Nucleus accumbens (tissue), 56 donors: ENCODE measurements around the gene HNRNPA1.
"Not testable (repeated sequence)": the region's sequence is repeated elsewhere in the genome, so short reads cannot be mapped to it uniquely, and the experiment has no call there.

Experiments used
- DNase-seq, 56 donors: peaks; one replicate each; lab custom pipeline; 2025; lab: John Stamatoyannopoulos, UW

Gene HNRNPA1

DNA sequence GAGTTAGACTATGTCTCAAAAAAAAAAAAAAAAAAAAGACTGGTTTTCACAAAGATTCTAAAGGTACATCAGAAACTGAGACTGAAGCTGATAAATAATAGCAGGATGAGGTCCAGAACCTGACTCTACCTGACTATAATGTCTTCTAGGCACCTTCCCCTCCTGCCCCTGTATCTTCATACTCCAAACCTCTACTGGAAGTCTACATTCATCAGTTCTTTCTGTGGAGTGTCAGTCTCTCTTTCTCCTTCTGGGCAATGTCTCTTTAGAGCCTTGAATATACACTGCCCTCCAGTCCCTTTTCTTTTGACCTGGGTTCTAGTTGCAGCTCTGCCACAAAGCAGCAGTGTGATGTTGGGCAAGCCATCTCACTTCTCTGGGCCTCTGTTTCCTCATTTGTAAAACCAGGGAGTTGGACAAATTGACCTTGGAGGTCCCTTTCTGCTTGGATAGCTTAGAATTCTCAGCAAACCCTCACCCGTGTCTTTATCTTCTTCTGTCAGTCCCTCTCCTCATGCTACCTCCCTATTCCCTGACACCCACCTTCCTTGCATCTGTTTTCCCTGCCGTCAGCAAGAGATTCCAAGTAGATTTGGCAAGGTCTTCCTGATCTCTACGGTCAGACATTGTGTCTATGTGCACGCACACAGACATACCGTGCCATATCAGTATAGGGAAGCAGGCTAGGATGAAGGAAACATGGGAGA, 16.0 kb downstream of the HNRNPA1 start:
- no peak for DNase-seq

DNA sequence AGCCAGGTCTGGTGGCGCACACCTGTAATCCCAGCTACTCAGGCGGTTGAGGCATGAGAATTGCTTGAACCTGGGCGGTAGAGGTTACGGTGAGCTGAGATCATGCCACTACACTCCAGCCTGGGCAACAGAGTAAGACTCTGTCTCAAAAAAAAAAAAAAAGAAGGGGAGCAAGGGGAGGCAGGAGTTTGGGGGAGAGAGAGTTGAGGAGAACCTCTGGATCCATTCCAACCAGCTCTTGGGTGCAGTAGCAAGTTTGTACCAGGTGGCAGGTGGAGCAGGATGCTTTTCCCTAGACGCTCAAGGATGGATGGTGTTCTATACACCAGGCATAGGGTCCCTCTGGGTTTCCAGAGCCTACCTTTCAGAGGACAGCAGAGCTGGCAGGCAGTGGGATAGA, 18.4 kb downstream of the HNRNPA1 start:
- no peak for DNase-seq

DNA sequence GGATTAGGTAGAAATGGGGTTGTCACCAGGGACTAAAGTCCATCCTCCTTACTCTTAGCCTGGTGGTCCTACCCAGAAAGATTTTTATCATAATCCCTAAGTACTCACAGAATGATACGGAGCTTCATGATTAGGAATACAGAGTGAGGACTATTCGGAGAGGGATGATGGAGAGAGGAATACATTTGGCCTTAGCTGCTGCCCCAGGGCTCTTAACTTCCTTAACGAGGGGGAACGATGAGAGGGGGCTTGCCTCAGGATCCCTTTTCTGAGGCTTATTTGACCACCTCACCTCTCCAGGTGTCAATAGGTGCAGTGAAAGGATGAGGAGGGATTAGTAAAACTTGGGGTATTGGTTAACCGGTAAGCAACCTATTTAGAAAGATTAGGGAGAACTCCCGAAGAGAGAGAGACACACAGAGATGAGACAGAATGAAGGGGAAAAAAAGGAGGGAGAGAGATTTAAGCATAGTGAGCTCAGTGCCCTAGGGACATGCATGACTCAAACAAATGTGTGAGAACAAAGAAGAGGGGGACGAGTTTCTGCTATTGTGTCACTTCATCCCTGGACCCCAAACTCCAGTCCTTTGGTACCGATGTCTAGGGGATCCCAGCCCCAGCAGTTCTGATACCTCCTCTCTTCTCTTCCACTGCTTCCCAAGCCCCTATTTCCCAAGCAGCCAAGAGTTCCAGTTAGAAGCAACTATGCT, 19.1 kb downstream of the HNRNPA1 start:
- no peak for DNase-seq

DNA sequence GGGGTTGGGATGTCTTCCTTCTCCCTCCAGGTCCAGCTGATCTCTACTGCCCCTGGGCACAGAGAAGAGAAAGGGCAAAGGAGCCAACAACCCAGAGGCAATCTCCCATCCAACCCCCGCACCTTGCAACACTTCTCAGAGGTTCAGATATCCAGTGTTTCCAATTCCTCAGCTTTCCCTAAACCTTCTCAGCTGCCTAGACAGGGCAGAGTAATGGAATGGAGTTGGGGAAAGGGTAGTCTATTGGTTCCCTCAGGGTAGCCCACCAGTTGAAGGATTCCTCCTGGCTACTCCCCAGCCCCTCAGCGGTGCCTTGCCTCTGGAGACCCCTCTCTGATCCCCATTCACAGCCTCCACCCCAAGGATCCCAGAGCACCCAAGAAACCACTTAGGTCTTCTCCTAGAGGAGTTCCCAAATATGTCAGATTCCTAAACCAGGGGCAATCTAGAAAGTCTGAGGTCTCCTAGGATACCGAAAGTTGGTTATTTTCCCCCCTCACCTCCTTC, 19.8 kb downstream of the HNRNPA1 start:
- no peak for DNase-seq

DNA sequence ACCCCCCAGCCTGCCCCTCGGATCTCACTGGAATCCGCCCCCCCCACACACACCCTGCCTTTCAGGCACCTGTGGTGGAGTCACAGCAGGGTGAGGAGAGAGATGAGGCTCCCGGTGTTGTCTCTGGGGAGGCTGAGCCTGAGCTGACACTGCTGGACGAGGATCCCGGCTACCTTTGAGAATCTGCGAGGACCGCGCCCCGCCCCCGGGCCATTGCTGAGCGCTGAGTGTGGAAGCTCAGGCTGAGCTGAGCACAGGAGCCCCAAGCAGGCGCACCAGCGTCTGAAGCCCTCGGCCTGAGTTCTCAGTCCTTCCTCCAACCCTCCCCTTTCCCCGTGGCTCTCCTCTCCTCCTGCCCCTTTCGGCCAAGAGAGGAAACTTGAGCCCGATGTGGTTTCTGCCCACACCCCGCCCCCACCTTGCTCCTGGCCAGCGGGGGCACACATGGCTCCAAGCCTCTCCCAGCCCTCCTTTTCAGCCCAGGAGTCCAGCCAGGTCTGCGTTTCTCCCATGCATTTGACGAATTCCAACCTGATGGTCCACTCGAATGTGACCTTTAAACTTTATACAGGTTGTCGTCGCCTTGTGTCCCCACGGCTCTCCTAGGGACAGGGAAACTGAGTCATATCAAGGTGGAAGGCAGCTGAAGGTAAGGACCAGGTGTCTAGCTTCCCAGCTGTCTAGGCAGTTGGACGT, 20.4 kb downstream of the HNRNPA1 start, which contains the start of gene NFE2:
TSS of gene NFE2 (minus strand) at position 284 of the 696 bp plus-strand sequence. CDS start 5,767 bp downstream, outside the sequence.
- DNase-seq, result peak in 9 of 56 donors; percentile 3 to 24 (median 14)

DNA sequence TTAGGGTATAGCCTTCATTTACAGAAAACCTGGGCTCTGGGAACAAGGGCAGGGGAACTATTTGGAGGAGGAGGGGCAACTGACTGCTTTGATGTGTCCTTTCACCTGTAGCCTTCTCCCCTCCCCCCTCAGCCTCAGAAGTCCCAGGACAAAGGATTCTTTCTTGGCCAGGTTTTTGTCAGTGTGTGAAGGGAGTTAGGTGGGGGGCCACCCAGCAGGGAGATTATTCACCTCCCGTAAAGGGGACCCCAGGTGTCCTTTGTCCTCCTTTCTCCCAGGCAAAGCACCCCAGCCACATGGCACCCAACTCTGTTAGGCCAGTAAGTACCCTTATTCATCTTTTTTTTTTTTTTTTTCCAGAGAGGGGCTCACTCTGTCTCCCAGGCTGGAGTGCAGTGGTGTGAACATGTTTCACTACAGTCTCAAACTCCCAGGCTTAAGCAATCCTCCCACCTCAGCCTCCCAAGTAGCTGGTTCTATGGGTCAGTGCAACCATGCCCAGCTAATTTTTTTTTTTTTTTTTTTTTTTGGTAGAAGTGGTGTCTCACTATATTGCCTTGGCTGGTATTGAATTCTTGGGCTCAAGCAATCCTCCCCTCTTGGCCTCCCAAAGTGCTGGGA, 21.0 kb downstream of the HNRNPA1 start:
- no peak for DNase-seq

DNA sequence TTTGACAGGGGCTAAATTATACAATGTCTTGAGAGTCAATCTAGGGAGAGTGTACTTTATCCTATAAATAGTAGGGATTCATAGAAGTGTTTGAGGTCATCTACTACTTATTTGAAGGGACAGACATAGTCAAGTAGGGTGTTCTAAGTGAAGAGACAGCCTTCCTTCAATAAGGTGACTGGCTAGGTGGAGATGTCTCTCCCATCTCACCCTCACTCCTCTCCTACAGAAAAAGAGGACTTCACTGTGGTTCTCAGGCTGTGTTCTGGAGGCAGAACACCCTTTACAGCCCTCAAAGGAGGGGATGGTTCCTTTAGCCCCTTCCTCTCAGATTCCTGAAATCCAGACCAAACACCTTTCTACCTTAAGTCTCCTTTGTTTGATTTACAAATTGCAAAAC, 23.1 kb downstream of the HNRNPA1 start:
- DNase-seq, result no peak

DNA sequence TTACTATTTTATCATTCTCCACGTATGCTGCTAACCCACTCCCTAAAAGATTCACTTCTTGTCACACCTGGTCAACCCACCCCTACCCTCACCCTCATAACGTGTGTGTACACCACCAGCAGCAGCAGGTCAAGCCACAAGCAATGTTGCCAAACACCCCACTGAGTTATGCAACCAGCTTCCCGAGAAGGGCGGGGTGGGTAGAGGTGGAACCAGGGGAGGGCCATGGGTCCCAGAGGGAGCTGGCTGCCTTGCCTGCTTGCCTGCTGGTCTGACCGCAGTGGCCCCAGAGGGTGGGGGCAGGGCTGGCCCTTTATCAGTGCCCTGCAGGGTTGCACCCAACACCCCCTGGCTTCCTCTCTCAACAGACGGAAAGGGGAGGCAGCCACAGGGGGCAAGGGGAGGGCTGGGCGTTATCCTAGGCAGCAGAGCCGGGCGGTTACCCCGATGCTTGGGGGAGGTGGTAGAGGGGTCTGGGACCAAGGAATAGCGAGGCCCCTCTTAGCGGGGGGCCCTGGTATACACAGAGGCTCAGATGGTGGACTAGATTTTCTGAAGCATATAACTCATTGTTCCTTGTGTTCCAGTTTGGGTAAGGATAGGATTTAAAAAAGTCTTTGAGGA, 23.8 kb downstream of the HNRNPA1 start:
- peak in 3 of 56 donors; percentile 9 to 49 (median 27) for DNase-seq

DNA sequence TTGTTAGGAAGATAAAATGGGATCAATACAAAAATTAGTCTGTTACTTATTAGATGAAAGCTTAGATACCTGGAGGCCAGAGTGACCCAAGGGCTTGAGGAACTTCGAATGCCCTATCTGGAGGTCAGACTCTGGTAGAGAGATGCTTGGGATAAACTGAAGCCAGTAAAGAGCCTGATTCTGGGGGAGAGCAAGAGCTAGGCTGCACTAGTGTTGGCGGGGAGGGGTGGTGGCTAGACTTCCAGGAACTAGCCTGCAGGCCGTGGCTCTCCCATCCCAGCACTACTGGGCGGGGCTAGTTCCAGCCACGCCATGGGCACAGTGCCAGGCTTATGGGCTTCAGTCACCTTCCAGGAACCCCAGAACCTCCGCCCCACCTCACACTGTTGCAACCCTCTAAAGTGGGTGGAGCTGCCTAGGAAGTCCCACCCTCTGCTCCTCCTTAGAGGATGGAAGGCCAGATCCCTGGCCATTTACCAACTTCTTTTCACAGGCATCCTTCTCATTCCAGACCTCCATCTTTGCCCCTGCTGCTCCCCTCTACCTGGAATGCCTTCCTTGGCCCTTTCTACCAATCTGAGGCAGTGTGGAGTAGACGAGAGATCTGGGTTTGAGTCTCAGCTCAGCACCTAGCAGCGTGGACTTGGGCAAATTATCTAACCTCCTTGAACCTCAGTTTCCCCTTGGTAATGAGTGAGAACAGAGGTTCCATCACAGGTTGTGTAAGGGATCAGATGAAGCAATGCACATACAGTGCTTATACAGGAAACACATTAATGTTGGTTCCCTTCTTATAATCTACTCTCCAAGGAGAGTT, 26.6 kb downstream of the HNRNPA1 start:
- DNase-seq, result no peak

DNA sequence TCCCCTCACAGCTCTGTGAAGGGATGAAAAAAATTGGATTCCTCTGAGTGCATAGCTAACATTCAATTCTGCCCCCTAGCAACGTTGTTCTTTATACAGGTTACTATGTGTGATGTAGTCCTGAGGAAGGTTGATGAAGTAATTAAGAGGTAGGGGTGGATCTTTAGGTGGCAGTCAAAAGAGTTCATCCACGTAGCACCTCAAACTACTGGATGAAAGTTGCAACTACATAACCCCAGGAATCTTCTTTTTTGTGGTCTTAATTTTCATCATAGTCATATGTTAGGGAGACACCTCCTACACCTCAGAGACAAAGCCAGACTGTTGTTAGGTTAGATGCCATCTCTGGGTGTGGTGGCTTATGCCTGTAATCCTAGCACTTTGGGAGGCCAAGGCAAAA, 30.5 kb downstream of the HNRNPA1 start:
- no peak for DNase-seq

DNA sequence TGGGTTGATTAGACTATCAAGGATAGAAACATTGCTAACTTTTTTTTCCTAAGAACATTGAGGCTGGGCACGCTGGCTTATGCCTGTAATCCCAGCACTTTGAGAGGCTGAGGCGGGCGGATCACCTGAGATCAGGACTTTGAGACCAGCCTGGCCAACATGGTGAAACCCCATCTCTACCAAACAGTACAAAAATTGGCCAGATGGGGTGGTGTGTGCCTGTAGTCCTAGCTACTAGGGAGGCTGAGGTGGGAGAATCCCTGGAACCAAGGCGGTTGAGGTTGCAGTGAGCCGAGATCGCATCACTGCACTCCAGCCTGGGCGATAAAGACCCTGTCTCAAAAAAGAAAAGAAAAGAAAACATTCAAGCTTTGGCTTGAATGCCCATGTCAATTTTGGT, 31.8 kb downstream of the HNRNPA1 start:
- not testable (repeated sequence) for DNase-seq

DNA sequence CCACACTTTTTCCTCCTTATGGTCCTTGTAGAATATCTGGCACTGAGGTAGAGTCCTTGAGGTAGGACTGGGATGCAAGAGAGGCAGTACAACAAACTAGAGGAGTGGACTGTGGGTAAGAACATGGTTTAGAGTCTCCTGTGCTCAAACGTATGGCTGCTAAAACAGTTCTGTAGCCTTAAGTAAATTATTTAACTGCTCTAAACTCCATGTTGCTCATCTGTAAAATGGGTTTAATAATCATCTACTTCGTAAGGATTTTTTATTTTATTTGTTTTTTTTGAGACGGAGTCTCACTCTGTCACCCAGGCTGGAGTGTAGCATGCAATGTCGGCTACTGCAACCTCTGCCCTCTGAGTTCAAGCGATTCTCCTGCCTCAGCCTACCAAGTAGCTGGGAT, 40.8 kb downstream of the HNRNPA1 start:
- no peak for DNase-seq

DNA sequence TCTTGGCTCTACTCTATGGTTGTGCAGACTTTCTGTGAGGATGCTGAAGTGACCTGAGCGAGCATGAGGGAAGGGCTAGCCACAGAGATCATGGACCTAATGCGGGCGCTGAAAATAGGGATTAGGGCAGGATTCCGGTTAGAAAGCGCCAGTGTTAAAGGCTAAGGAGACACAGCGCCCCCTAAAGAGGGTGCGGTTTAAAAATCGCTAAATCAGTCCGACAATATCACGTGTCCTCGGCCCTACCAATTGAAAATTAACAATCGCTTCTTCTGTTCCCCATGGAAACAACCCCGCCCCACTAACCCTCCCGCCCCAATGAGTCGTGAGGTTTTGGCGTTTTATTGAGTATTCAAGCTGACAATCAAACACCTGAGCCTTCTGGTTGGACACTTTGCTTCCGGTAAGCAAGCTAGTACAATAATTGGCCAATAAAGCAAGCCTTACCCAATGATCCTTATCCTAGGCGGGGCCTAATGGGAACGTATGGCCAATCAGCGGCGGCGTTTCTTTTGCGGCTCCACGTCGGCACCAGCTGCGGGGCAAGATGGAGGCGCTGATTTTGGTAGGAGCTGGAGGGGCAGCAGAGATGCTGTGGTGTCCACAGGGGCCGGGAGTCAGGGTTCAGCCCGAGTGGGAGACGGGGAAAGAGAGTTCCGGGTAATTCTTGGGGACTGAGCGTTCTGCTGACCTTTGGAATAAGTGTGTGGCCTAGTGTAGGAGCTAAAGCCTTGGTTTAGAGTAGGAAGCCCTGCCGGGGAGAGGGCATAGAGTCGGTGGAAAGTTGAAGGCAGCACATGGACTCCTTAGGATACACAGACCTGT, 44.3 kb downstream of the HNRNPA1 start, which contains the start of gene COPZ1:
TSS of gene COPZ1 (plus strand) at position 515 of the 825 bp plus-strand sequence. CDS start at position 548, 33 bp downstream.
- peak; percentile 75 to 100 (median 95) for DNase-seq

DNA sequence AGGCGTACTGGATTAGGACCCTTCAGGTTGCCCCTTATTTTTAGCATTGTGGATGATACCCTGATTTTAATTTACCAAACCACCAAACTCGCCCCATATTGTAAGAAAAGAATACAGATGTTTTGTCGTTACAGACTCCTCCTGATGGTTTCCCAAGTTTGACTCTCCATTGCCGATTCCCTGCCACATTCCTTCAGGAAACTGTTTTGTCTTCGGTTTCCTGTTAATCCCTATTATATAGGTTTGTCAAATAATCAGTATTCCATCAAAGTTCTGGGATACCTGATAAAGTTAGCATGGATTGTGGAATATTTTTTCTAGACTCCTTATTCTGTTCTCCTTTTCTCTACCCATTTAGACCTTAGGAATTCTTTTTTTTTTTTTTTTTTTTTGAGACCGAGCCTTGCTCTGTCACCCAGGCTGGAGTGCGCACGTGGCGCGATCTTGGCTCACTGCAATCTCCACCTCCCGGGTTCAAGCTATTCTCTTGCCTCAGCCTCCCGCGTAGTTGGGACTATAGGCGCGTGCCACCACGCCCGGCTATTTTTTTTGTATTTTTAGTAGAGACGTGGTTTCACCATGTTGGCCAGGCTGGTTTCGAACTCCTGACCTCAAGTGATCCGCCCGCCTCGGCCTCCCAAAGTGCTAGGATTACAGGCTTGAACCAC, 45.0 kb downstream of the HNRNPA1 start:
- DNase-seq, result not testable (repeated sequence)

DNA sequence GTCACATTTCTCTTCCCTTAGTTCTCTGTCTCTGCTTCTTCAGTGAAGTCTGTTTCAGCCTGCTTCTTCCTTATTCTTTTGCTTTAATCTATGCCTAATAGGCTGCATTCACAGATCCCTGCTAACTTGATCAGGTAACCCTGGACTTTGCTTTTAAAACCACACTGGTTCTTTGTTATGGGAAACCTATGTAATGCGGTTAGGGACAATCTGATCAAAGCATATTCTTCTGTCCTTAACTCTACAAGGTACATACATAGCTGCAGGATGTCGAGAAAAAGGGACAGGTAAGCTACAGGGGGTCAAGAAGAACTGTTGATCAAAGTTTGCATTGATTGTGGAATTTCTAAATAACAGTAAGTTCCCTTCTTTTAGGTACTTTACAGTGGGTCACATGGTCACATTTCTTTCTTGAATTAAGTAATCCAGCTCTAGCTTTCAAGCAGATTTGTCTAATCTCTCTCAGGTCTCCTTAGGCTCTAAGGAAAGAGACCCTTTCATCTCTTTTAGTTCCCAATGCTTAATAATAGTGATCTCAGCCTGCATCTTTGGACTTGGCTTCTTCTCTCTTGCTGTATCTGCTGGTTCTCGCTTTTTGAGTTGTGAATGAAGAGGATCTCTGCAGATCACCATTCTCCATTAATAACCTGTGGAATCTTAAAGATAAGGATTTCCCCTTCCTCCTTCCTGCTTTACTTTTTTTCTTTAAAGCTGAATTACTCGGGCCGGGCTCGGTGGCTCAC, 48.2 kb downstream of the HNRNPA1 start:
- DNase-seq, result no peak

DNA sequence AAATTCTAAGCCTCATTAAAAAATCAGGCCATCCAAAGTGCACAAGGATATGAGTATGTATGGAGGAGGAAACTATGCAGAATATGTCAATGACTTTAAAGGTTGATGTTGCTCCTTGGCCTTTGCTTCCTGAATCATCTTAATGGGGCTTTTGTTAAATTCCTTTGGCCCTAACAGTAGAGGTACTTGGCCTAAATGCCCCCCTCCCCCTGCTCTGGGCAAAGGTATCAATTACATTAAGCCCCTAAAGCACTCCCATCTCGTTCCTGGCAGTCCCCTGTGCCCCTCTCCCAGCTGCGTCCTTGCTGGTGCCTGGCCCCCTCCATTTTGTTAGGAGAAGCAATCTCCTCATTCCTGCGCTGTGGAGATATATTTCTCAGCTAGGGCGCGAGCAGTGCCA, 49.2 kb downstream of the HNRNPA1 start:
- DNase-seq, result no peak

DNA sequence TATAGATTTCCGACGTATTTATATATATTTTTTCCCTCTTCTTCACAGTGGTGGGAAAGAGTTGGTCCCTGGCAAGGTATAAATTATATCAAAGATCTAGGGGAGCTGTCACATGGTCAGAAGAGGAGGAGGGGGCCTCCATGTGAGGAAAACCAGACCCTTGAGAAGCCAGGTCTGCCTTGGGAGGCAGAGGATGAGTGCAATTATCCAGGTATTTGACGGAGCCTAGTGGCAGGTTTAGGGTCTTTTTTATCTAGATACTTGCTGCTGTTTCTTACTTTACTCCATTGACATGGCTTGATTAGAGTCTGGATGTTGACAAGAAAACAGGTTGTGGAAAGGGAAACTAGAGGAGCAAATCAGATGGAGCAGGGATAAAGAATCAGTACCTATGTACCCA, 49.9 kb downstream of the HNRNPA1 start:
- no peak for DNase-seq
